GM21786 (cell line): Measurements from ENCODE around the gene MAP1LC3B2.

ENCODE experiments used
- ATAC-seq: cut with Tn5 transposase; IDR thresholded peaks from one replicate; pipeline ENCODE4 v1.9.1; 2021; ENCODE audit not compliant: unreplicated experiment

The MAP1LC3B2 gene

DNA sequence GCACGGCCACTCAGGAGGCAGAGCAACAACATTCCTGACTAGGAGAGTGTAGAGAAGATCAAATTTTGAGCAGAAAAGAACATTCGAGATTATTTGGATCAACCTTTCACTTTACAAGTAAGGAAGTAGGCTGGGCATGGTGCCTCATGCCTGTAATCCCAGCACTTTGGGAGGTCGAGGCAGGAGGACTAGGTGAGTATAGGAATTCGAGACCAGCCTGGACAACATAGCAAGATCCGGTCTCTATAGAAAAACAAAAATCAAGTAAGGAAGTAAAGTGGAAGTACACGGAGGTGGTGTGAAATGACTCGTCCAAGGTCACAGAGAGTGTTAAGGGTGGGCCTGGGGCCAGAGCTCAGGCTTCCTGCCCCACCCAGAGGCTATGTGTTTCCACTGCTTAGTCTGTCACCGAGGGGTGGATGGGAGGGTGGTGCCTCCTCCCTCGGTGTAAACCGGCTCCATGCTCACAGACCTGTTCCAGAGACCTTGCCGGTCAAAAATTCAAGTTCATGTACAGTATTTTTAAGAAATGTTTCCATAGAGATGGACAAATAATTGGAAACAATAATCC is 51.9 kb downstream of the MAP1LC3B2 start:
- no peak for ATAC-seq

DNA sequence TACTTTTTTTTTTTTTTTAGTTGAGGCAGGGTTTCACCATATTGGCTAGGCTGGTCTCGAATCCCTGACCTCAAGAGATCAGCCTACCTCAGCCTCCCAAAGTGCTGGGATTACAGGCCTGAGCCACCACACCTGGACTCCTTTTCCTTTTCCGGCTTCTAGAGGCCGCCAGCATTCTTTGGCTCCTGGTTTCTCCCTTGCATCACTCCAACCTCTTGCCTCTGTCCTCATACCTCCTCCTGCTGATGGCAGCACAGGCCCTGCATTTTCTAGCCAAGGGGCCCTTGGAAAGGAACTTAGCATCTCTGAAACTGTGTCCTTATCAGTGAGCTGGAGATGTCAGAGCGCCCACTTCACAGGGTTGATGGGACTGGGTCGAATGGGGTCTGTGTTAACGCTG is 53.3 kb downstream of the MAP1LC3B2 start:
- ATAC-seq, result no peak

DNA sequence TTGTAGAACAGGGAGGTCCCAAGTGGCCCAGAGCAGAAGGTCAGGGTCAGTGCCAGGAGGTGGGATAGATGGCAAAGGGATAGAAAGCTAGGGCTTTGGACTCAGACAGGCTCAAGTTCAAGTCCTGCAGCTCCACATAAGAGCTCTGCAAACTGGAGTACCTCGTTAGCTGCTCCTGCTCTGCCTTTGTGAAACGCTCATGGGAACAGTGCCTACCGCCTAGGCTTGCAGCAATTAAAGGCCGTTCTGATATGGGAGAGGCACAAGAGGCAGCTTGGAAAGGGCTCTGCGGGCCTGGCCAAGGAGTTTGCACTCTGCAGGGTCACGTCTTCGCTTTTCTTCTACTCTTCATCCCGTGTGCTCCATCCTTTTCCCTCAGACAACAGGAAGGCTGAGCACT is 54.1 kb downstream of the MAP1LC3B2 start:
- ATAC-seq, result no peak

DNA sequence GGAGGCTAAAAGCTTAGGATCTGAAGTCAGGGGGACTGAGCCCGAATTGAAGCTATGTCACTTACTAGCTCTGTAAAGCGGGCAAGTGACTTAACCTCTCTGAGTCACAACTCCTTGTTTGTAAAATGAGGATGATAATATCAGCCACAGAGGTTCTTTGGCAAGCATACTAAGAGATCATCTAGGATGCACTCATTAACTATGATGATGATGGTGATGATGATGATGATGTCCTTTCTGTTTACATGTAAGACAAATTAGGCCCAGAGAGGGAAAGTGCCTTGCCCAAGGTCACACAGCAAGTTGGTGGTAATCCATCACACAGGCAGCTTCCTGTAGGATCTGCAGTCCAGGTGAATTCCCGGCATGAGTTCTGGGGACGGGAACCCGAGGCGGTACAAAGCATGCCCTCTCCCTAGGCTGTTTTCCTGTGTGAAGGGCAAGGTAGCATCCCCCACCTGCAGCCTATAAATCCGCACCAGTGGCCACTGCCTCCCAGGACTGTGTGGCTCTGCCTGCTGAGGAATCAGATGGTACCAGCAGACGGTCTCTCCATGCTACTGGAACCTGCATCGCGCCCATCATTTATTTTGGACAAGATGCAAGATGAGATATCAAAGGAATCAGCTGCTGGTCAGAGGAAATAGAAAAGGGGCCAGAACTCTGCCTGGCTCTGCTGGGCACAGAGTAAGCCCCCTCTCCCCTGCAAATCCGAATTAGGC is 55.2 kb downstream of the MAP1LC3B2 start:
- no peak for ATAC-seq

DNA sequence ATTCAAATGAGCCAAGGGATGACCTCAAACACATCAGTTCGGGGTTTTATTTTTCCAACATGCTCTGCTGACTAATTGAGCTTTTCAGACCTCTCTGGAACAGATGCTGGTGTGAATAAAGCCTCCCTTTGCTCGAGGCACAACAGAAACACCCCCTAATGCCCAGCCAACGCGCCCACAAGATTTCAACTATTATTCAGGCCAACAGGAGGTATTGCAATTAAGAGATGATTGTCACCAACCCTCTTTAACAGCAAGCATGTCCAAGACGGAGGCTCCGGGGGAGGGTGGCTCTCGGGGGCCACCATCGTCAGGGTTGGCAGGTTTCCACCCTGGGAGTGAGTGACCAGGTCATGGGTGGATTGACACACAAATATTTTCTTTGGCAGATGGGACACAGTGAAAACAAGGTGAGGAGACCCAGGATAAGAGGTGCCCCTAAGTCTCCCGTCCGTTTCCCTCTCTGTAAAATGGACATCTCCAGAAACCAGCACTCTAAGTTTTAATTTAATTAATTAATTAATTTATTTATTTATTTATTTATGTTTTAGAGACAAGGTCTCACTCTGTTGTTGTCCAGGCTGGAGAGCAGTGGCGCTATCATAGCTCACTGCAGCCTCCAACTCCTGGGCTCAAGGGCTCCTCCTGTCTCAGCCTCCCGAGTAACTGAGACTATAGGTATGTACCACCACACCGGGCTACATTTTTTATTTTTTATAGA is 56.1 kb downstream of the MAP1LC3B2 start:
- no peak for ATAC-seq

DNA sequence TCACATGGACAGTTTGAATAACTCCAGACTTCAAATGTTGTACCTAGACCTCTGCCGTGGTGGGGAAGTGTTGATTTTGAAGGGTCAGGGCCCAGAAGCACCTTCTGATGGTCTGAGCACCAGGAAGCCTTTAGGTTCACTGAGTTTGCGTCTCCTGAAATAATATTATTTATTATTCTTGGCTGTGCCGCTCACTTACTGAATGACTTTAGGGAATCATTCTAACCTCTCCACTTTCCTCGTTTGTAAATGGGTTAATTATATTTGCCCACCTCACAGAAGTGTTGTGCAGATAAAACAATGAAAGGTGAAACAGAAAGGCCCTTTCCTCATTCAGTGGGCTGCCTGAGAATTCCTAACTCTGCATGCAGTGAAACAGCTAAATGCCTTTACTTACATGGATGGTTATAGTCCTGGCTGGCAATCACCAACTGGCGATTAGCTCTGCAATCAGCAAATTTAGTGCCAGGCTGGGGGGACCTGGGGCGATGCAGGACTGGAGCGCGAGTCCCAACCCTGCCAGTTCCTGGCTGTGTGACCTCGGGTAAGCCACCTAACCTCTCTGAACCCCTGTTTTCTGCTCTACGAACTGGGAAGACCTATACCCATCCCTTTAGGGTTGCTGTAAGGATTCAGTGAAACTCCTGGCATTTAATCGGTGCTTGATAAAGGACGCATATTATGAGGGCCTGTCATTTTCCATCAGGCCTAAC is 57.5 kb downstream of the MAP1LC3B2 start:
- no peak for ATAC-seq

DNA sequence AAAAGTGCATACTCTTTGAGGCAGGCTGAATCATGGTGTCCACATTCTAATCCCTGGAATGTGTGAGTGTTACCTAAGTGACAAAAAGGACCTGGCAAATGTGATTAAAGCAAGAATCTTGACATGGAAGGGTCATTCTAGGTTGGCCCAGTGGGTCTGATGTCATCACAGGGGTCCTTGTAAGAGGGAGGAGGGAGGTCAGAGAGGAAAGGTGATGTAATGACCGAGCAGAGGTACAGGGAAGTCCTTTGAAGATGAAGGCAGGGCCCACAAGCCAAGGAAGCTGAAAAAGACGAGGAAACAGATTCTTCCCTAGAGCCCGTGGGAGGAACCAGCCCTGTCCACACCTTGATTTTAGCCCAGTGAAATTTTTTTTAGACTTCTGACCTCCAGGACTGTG is 60.1 kb downstream of the MAP1LC3B2 start:
- ATAC-seq, result no peak

DNA sequence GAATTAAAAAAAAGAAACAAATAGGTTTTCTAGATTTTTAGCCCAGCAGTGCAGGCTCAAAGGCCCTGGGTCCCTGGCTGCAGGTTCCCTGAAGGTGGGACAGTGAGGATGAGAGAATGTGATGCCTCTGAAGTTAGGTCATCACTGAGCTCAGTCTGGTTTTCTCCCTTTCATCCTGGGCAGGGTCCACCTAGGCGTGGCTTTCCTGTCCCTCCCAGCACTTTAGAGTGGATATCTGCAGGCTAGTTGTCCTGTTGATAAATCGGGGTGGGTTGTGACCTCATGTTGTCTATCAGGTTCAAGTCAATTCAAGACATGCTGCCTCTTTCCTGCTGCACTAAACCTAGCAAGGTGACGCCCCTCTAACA is 60.9 kb downstream of the MAP1LC3B2 start:
- ATAC-seq, result no peak

DNA sequence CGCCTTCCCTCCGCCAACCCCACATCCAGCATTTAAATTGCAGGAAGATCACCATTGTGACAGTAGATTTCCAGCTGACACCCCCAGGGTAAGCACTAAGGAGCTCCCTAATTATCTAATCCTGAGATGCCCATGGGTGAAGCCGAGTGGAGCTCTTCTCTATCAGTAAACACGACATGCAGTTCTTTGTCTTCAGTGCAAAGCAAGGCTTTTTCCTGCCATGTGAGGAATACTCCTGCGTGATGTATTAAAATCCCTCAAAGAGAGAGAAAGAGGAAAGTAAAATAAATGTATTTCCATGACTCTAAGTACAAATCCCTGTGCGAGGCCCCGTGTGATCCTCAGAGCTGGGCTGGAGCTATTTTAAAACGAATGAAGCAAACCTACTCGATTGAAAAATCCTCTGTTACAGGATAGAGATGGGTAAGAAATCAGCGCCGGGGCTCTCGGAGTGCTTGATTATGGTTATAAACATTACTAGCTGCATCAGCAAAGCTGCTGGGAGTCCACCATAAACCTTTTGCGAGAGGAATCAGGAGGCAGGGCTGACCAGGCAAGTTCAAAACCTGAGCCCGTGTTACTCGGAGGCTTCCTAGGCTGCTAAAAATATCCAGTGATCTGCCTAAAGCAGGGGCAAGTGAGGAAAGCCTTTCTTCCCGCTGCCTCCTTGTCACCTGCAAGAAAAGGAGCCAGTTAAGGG is 61.5 kb downstream of the MAP1LC3B2 start:
- ATAC-seq, result no peak

DNA sequence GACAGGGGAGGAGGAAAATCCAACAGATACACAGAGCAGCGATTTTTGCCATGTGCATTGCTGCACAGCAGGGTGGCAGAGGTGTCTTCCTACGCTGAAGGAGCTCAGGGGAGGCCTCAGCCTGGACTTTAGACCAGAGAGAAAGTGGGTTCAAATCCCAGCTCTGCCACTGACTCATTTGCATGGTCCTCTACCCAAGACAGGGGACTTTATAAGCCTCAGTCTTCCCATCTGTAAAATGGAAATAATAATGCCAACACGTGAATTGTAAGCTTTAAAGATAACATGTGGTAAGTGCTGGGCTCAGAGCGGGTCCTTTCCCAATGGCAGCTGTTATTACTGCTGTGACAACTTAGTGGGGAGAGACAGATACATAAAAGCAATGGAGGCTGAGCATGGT is 62.0 kb downstream of the MAP1LC3B2 start:
- no peak for ATAC-seq

DNA sequence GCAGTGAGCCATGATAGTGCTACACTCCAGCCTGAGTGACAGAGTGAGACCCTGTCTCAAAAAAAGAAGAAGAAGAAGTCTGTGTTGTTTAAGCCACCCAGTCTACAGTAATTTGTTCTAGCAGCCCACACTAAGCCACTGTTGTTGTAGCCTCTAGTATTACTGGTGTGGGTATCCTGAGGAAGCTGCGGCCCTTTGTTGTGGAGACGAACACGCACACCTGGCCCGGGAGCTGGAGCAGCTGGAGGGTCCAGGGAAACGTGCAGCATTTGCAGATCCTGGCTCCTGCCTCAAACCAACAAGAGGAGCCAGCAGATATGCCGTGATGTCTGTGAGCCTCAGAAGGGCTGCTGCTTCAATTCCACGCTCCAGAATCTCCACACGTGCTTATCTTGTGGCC is 65.3 kb downstream of the MAP1LC3B2 start:
- ATAC-seq, result no peak

DNA sequence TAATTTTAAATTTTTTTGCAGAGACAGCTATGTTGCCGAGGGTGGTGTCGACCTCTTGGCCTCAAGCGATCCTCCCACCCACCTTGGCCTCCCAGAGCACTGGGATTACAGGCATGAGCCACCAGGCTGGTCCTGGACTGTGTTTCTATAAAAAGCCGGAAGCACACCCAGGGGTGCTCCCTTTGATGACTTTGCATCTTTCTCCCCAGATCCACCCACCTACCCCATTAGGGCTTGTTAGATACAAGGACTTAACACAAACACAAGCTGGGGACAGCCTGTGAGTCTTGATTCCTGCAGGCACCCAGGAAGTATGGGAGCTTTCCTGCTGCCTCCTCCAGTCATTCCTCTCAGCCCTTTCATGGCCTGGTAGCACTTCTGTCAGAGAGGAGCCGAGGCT is 67.0 kb downstream of the MAP1LC3B2 start:
- ATAC-seq, result no peak
